ENCODE data around the gene IL25. TPM values are rescaled to one million over a fixed set of nuclear protein-coding genes. Genes with fewer than 3 reads are reported as not detected.
A peak's percentile ranks its signal among the peaks of the same experiment; 100 is the strongest.

The IL25 gene
- total RNA-seq, 8 experiments from 2014 or later, result 0.14 to 0.66 (median 0.44) TPM; not detected in 4

GRCh38 chr14:23345987-23346692 is 26.5 kb upstream of the IL25 start:
- in situ Hi-C loops (cut with MboI; ENCODE audit: low pct_unique_long_range_greater_than_20kb in 2 of 9, low sequenced_read_pairs in 9 of 9, unreplicated experiment in 9 of 9), result loop anchor here in 4 of 9 experiments (25.0 kb wide), 2 partner anchors 116 to 216 kb away; partner anchors contain the start of genes AP1G2 (in 2 of the 4), NGDN (in 2 of the 4), THTPA (in 2 of the 4) and ZFHX2 (in 2 of the 4)
- H3K27ac ChIP-seq, result no peak overlapping the region
- 45 to 100% (median 67%) methylated on average over 1 to 8 of the region's 13 CpGs; no CpG with 5 or more reads in 1 of the 10 experiments for WGBS, 10 experiments
- peaks cover 0 to 9% of the 10 kb centered on the region in 2 donors for H3K4me1 ChIP-seq (replicated peaks in 1 of 2)
- no peak overlapping the region for H3K4me3 ChIP-seq
- ATAC-seq (replicated peaks in 6 of 8), result peak in 5 of 8 experiments; percentile 44 to 80 (median 66)

- peak in 5 of 8 experiments; percentile 7 to 35 (median 29) for ATAC-seq (replicated peaks in 6 of 8)
- H3K27ac ChIP-seq, result no peak overlapping the region
Measured at GRCh38 chr14:23346693-23347405, 25.8 kb upstream of the IL25 start.

GRCh38 chr14:23347406-23348296 is 25.0 kb upstream of the IL25 start:
- 87 to 100% (median 89%) methylated on average over 1 to 7 of the region's 19 CpGs; no CpG with 5 or more reads in 6 of the 10 experiments for WGBS, 10 experiments
- in situ Hi-C loops (cut with MboI; ENCODE audit: low pct_unique_long_range_greater_than_20kb in 2 of 9, low sequenced_read_pairs in 9 of 9, unreplicated experiment in 9 of 9), result loop anchor here in 4 of 9 experiments (25.0 kb wide), 2 partner anchors 115 to 215 kb away; partner anchors contain the start of genes AP1G2 (in 2 of the 4), NGDN (in 2 of the 4), THTPA (in 2 of the 4) and ZFHX2 (in 2 of the 4)
- H3K27ac ChIP-seq, result no peak overlapping the region

More at GRCh38 chr14:23346693-23347405, 25.8 kb upstream of the IL25 start:
- no CpG with 5 or more reads among the region's 27 CpGs for WGBS, 10 experiments
- peaks cover 0 to 10% of the 10 kb centered on the region in 2 donors for H3K4me1 ChIP-seq (replicated peaks in 1 of 2)
- in situ Hi-C loops (cut with MboI; ENCODE audit: low pct_unique_long_range_greater_than_20kb in 2 of 9, low sequenced_read_pairs in 9 of 9, unreplicated experiment in 9 of 9), result loop anchor here in 4 of 9 experiments (25.0 kb wide), 2 partner anchors 115 to 215 kb away; partner anchors contain the start of genes AP1G2 (in 2 of the 4), NGDN (in 2 of the 4), THTPA (in 2 of the 4) and ZFHX2 (in 2 of the 4)
- H3K4me3 ChIP-seq, result no peak overlapping the region

GRCh38 chr14:23348297-23348655 is 24.3 kb upstream of the IL25 start:
- ATAC-seq (replicated peaks in 6 of 8), result no peak
- 60 to 100% methylated on average over 1 of the region's 6 CpGs; no CpG with 5 or more reads in 8 of the 10 experiments for WGBS, 10 experiments
- Histone ChIP-seq H3K4me1 (replicated peaks in 1 of 2) (peaks cover 0 to 10% of the 10 kb centered on the region in 2 donors), H3K27ac (no peak overlapping the region), H3K4me3 (no peak overlapping the region)
- in situ Hi-C loops (cut with MboI; ENCODE audit: low pct_unique_long_range_greater_than_20kb in 2 of 9, low sequenced_read_pairs in 9 of 9, unreplicated experiment in 9 of 9), result loop anchor here in 4 of 9 experiments (25.0 kb wide), 2 partner anchors 114 to 214 kb away; partner anchors contain the start of genes AP1G2 (in 2 of the 4), NGDN (in 2 of the 4), THTPA (in 2 of the 4) and ZFHX2 (in 2 of the 4)

More at GRCh38 chr14:23347406-23348296, 25.0 kb upstream of the IL25 start:
- peaks cover 0 to 10% of the 10 kb centered on the region in 2 donors for H3K4me1 ChIP-seq (replicated peaks in 1 of 2)
- no peak overlapping the region for H3K4me3 ChIP-seq
- no peak for ATAC-seq (replicated peaks in 6 of 8)

- in situ Hi-C loops (cut with MboI; ENCODE audit: low pct_unique_long_range_greater_than_20kb in 2 of 9, low sequenced_read_pairs in 9 of 9, unreplicated experiment in 9 of 9), result loop anchor here in 4 of 9 experiments (25.0 kb wide), 2 partner anchors 113 to 213 kb away; partner anchors contain the start of genes AP1G2 (in 2 of the 4), NGDN (in 2 of the 4), THTPA (in 2 of the 4) and ZFHX2 (in 2 of the 4)
- no peak overlapping the region for H3K4me3 ChIP-seq
- H3K27ac ChIP-seq, result no peak overlapping the region
- WGBS, 10 experiments, result 67 to 92% (median 86%) methylated on average over 1 to 4 of the region's 8 CpGs; no CpG with 5 or more reads in 3 of the 10 experiments
- peaks cover 0 to 10% of the 10 kb centered on the region in 2 donors for H3K4me1 ChIP-seq (replicated peaks in 1 of 2)
- ATAC-seq (replicated peaks in 6 of 8), result no peak
Measured at GRCh38 chr14:23349156-23349845, 23.3 kb upstream of the IL25 start.

GRCh38 chr14:23351681-23352505 is 20.7 kb upstream of the IL25 start:
- 40 to 83% (median 55%) methylated on average over 1 to 2 of the region's 61 CpGs; no CpG with 5 or more reads in 6 of the 10 experiments for WGBS, 10 experiments
- H3K4me3 ChIP-seq, result peak overlapping the region; percentile 55 to 91 (median 73)
- in situ Hi-C loops (cut with MboI; ENCODE audit: low pct_unique_long_range_greater_than_20kb in 2 of 9, low sequenced_read_pairs in 9 of 9, unreplicated experiment in 9 of 9), result no loop called here
- ATAC-seq (replicated peaks in 6 of 8), result peak; percentile 17 to 82 (median 76)
- H3K4me1 ChIP-seq (replicated peaks in 1 of 2), result peaks cover 0 to 3% of the 10 kb centered on the region in 2 donors
- peak overlapping the region; percentile 81 to 82 for H3K27ac ChIP-seq

GRCh38 chr14:23352506-23353432 is 19.8 kb upstream of the IL25 start, which contains the start of gene SLC22A17:
Gene SLC22A17 (minus strand): TSS chr14:23352887.
- peak within 1 kb of the TSS; percentile 81 to 82 for H3K27ac ChIP-seq
- in situ Hi-C loops (cut with MboI; ENCODE audit: low pct_unique_long_range_greater_than_20kb in 2 of 9, low sequenced_read_pairs in 9 of 9, unreplicated experiment in 9 of 9), result no loop called here
- peaks cover 0 to 3% of the 10 kb centered on the region in 2 donors for H3K4me1 ChIP-seq (replicated peaks in 1 of 2)
- peak; percentile 90 to 99 (median 93) for ATAC-seq (replicated peaks in 6 of 8)
- H3K4me3 ChIP-seq, result peak within 1 kb of the TSS; percentile 55 to 91 (median 73)
- 0% methylated on average over 1 to 4 of the region's 42 CpGs; no CpG with 5 or more reads in 7 of the 10 experiments for WGBS, 10 experiments

- Histone ChIP-seq H3K27ac (no peak overlapping the region), H3K4me3 (peak overlapping the region in 2 of 5 donors; percentile 80 to 91), H3K4me1 (replicated peaks in 1 of 2) (peaks cover 0 to 3% of the 10 kb centered on the region in 2 donors)
- no peak for ATAC-seq (replicated peaks in 6 of 8)
- in situ Hi-C loops (cut with MboI; ENCODE audit: low pct_unique_long_range_greater_than_20kb in 2 of 9, low sequenced_read_pairs in 9 of 9, unreplicated experiment in 9 of 9), result no loop called here
- 30 to 100% (median 80%) methylated on average over 1 to 4 of the region's 5 CpGs; no CpG with 5 or more reads in 3 of the 10 experiments for WGBS, 10 experiments
Measured at GRCh38 chr14:23353433-23353780, 19.2 kb upstream of the IL25 start.

GRCh38 chr14:23354990-23355389 is 17.6 kb upstream of the IL25 start:
- peaks cover 0 to 7% of the 10 kb centered on the region in 2 donors for H3K4me1 ChIP-seq (replicated peaks in 1 of 2)
- H3K27ac ChIP-seq, result no peak overlapping the region
- no peak overlapping the region for H3K4me3 ChIP-seq
- in situ Hi-C loops (cut with MboI; ENCODE audit: low pct_unique_long_range_greater_than_20kb in 2 of 9, low sequenced_read_pairs in 9 of 9, unreplicated experiment in 9 of 9), result no loop called here
- WGBS, 10 experiments, result 42 to 100% (median 100%) methylated on average over 2 to 4 of the region's 6 CpGs; no CpG with 5 or more reads in 5 of the 10 experiments
- ATAC-seq (replicated peaks in 6 of 8), result no peak

GRCh38 chr14:23355871-23356435 is 16.7 kb upstream of the IL25 start:
- H3K4me1 ChIP-seq (replicated peaks in 1 of 2), result peaks cover 0 to 16% of the 10 kb centered on the region in 2 donors
- in situ Hi-C loops (cut with MboI; ENCODE audit: low pct_unique_long_range_greater_than_20kb in 2 of 9, low sequenced_read_pairs in 9 of 9, unreplicated experiment in 9 of 9), result no loop called here
- no peak overlapping the region for H3K27ac ChIP-seq
- WGBS, 10 experiments, result 64 to 100% (median 74%) methylated on average over 1 to 4 of the region's 6 CpGs; no CpG with 5 or more reads in 2 of the 10 experiments
- no peak overlapping the region for H3K4me3 ChIP-seq
- ATAC-seq (replicated peaks in 6 of 8), result no peak
